KMS-11 (cell line): ENCODE results near the gene GNG7.

Experiments used
- H2AFZ ChIP-seq: fragments of 200-600 bp; sonication (generic); 2 replicates; pipeline ENCODE4 v1.6.1; 2016; ENCODE audit warnings: antibody characterized with exemption, mixed run types, low read depth
- H3K27ac ChIP-seq: fragments of 200-600 bp; sonication (generic); 2 replicates; pipeline ENCODE4 v1.6.1; 2016; ENCODE audit warnings: mild to moderate bottlenecking, mixed run types
- H3K27me3 ChIP-seq: fragments of 200-600 bp; sonication (generic); 2 replicates; pipeline ENCODE4 v1.6.1; 2017; ENCODE audit warnings: mild to moderate bottlenecking, low read depth, mixed run types, moderate library complexity; ENCODE audit not compliant: insufficient read depth
- H3K36me3 ChIP-seq: fragments of 200-600 bp; sonication (generic); 2 replicates; pipeline ENCODE4 v1.6.1; 2017; ENCODE audit warnings: mild to moderate bottlenecking, mixed run types; ENCODE audit not compliant: insufficient read depth
- H3K4me1 ChIP-seq: fragments of 200-600 bp; sonication (generic); 2 replicates; pipeline ENCODE4 v1.6.1; 2016; ENCODE audit warnings: mild to moderate bottlenecking, low read depth, mixed run types; ENCODE audit not compliant: poor library complexity, severe bottlenecking
- H3K4me2 ChIP-seq: fragments of 200-600 bp; sonication (generic); 2 replicates; pipeline ENCODE4 v1.7.0; 2016; ENCODE audit warnings: mild to moderate bottlenecking, mixed run types
- H3K4me3 ChIP-seq: fragments of 200-600 bp; sonication (generic); IDR thresholded peaks from 2 replicates; pipeline ENCODE4 v1.6.1; 2017; ENCODE audit warnings: low read depth, low read length, mixed read lengths; ENCODE audit not compliant: insufficient read depth
- H3K79me2 ChIP-seq: fragments of 200-600 bp; sonication (generic); 2 replicates; pipeline ENCODE4 v1.6.1; 2016; ENCODE audit warnings: low read depth, mixed run types; ENCODE audit not compliant: insufficient read depth
- H3K9ac ChIP-seq: fragments of 200-600 bp; sonication (generic); 2 replicates; pipeline ENCODE4 v1.6.1; 2016; ENCODE audit warnings: mild to moderate bottlenecking, mixed run types
- H4K20me1 ChIP-seq: fragments of 200-600 bp; sonication (generic); 2 replicates; pipeline ENCODE4 v1.6.1; 2016; ENCODE audit warnings: mild to moderate bottlenecking, mixed run types; ENCODE audit not compliant: insufficient read depth
- CTCF ChIP-seq: fragments of 200-600 bp; sonication (generic); conservative IDR thresholded peaks from 2 replicates; pipeline ENCODE4 v1.6.1; 2017; ENCODE audit warnings: low read depth, mild to moderate bottlenecking, antibody characterized with exemption, low read length, moderate library complexity, mixed read lengths

The GNG7 gene

DNA sequence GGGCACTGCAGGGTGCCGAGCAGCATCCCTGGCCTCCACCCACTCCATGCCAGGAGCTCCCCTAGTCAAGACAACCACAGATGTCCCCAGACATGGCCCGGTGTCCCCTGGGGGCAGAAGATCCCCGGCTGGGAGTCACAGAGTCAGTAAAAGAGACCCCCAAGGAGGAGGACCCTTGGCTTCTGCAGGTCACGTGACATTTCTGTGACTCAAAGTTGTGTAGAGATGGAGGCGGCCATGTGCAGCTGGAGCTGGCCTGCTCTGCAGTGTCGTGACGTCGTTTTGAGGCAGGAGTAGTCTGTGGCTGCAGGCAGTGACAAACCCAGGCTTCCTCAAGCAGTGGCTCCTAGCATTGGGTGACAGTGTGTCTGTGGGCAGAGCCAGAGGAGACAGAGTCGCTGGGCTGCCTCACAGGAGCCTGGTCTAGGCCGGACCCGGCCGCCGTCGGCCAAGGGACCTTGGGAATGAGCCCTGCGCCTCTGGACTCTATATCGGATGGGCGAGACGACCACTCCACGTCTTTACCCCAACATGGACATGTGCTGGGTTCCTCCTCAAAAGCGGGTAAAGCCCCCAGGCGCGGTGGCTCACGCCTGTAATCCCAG lies 26.4 kb upstream of the GNG7 start:
- no peaks in the 10 kb centered on the region for H3K79me2 ChIP-seq
- no peak overlapping the region for H3K4me2 ChIP-seq
- no peak overlapping the region for H2AFZ ChIP-seq
- no peak for TF ChIP-seq CTCF
- no peaks in the 10 kb centered on the region for H3K36me3 ChIP-seq
- H3K4me1 ChIP-seq: no peaks in the 10 kb centered on the region
- H4K20me1 ChIP-seq: no peaks in the 10 kb centered on the region
- H3K27ac ChIP-seq: no peak overlapping the region
- no peak overlapping the region for H3K4me3 ChIP-seq
- H3K27me3 ChIP-seq: peaks cover 10% of the 10 kb centered on the region; the same call in 1 of the 2 replicates
- no peak overlapping the region for H3K9ac ChIP-seq

DNA sequence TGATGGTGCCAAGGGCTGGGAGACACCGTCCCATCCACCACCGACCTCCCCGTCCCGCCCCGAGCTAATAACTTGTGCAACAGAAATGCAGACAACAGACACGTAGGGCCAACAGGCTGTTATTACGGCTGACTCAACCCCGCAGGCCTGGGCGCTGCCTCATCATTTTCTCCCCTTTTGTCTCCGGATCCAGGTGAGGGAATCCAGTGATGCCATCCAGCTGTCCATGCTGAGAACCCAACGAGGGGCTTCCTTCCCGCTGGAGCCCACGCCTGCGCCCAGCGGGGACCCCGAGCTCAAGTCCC lies 25.1 kb upstream of the GNG7 start:
- H3K9ac ChIP-seq: no peak overlapping the region
- no peaks in the 10 kb centered on the region for H4K20me1 ChIP-seq
- no peaks in the 10 kb centered on the region for H3K36me3 ChIP-seq
- TF ChIP-seq CTCF: no peak
- H3K79me2 ChIP-seq: no peaks in the 10 kb centered on the region
- H3K4me2 ChIP-seq: no peak overlapping the region
- no peak overlapping the region for H3K27ac ChIP-seq
- H3K4me3 ChIP-seq: no peak overlapping the region
- H3K4me1 ChIP-seq: no peaks in the 10 kb centered on the region
- peaks cover 14% of the 10 kb centered on the region; the same call in 1 of the 2 replicates for H3K27me3 ChIP-seq
- H2AFZ ChIP-seq: no peak overlapping the region

- no peak overlapping the region for H3K27ac ChIP-seq
- no peaks in the 10 kb centered on the region for H4K20me1 ChIP-seq
- peaks cover 19% of the 10 kb centered on the region for H3K27me3 ChIP-seq
- no peak overlapping the region for H3K4me2 ChIP-seq
- no peaks in the 10 kb centered on the region for H3K79me2 ChIP-seq
- H3K9ac ChIP-seq: no peak overlapping the region
- H2AFZ ChIP-seq: no peak overlapping the region
- no peak for TF ChIP-seq CTCF
- no peaks in the 10 kb centered on the region for H3K36me3 ChIP-seq
- H3K4me1 ChIP-seq: no peaks in the 10 kb centered on the region
- no peak overlapping the region for H3K4me3 ChIP-seq
Observed at GRCh38 chr19:2726904-2727639, 24.6 kb upstream of the GNG7 start.

DNA sequence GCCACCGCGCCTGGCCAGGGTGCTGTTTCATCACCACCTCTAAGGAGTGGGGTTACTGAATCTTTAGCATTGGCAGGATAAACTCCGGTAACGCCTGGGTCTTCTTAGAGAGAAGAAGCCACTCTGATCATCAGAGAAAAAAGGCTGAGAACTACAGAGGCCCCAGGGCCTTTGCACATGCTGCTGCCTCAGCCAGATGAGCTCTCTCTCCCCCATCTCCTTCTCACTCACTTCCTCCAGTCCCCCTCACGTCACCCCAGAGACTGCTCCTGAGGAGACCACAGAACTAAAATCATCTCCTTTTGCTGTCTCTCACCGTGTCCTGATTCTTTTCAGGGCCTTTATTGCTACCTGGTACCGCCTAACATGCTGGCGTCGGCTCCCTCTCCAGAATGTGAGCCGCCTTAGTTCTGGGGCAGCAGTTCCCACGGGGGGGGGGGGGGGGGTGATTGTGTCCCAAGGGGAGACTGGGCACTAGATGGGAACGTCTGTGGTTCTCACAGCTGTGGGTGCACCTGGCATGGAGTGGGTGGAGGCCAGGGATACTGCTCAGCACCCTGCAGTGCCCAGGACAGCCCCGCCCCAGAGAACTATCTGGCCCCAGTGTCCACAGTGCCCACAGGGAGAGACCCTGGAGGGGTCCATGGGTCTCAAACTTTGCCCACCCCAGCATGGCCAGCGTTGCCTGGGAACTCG lies 23.8 kb upstream of the GNG7 start:
- no peak for TF ChIP-seq CTCF
- no peaks in the 10 kb centered on the region for H4K20me1 ChIP-seq
- no peak overlapping the region for H3K9ac ChIP-seq
- H3K36me3 ChIP-seq: no peaks in the 10 kb centered on the region
- H2AFZ ChIP-seq: no peak overlapping the region
- H3K27ac ChIP-seq: no peak overlapping the region
- peaks cover 25% of the 10 kb centered on the region for H3K27me3 ChIP-seq
- no peaks in the 10 kb centered on the region for H3K79me2 ChIP-seq
- H3K4me2 ChIP-seq: no peak overlapping the region
- H3K4me3 ChIP-seq: no peak overlapping the region
- no peaks in the 10 kb centered on the region for H3K4me1 ChIP-seq
